HepG2 (cell line): Measurements from ENCODE around the gene ITIH1. TPM values are rescaled to one million over a fixed set of nuclear protein-coding genes. Genes with fewer than 3 reads are reported as not detected.

ENCODE experiments used
- HINFP ChIP-seq: sonication (generic); formaldehyde crosslinking; IDR thresholded peaks from 2 replicates; pipeline ENCODE4 v1.4.0; 2020; ENCODE audit warnings: low read depth, mild to moderate bottlenecking, missing genetic modification reagents
- HNF1A ChIP-seq, 2 experiments: sonication (generic) in 1 of 2; formaldehyde crosslinking in 1 of 2; IDR thresholded peaks; 2 replicates each; pipeline versions ENCODE4 v1.4.0 to v1.6.1; 2016 to 2020; ENCODE audit warnings: borderline replicate concordance in 1 of 2, low read depth in 1 of 2, mild to moderate bottlenecking in 1 of 2, missing genetic modification reagents in 1 of 2
- KAT8 ChIP-seq: IDR thresholded peaks from 2 replicates; pipeline ENCODE4 v1.6.1; 2016; ENCODE audit warnings: missing genetic modification reagents, missing compliant biosample characterization
- MBD4 ChIP-seq: IDR thresholded peaks from 2 replicates; pipeline ENCODE4 v1.6.1; 2012; ENCODE audit warnings: low read length, inconsistent platforms, borderline replicate concordance
- PPARG ChIP-seq: conservative IDR thresholded peaks from 2 replicates; pipeline ENCODE4 v1.6.1; 2016; ENCODE audit warnings: missing biosample characterization, missing genetic modification reagents
- SNAPC4 ChIP-seq: sonication (generic); formaldehyde crosslinking; IDR thresholded peaks from 2 replicates; pipeline ENCODE4 v1.4.0; 2020; ENCODE audit warnings: mild to moderate bottlenecking, missing genetic modification reagents
- TBX2 ChIP-seq: sonication (generic); formaldehyde crosslinking; IDR thresholded peaks from 2 replicates; pipeline ENCODE4 v1.5.0; 2020; ENCODE audit warnings: missing genetic modification reagents, mild to moderate bottlenecking, borderline replicate concordance
- TERF1 ChIP-seq: sonication (generic); formaldehyde crosslinking; IDR thresholded peaks from 2 replicates; pipeline ENCODE4 v1.8.0; 2022; ENCODE audit warnings: mild to moderate bottlenecking, missing genetic modification reagents, moderate library complexity
- ZNF430 ChIP-seq: sonication (generic); formaldehyde crosslinking; IDR thresholded peaks from 2 replicates; pipeline ENCODE4 v1.9.0; 2021; ENCODE audit warnings: mild to moderate bottlenecking, missing genetic modification reagents
- ZNF468 ChIP-seq: sonication (generic); formaldehyde crosslinking; IDR thresholded peaks from 2 replicates; pipeline ENCODE4 v1.8.0; 2022; ENCODE audit warnings: mild to moderate bottlenecking, moderate library complexity, missing genetic modification reagents
- ZNF556 ChIP-seq: sonication (generic); formaldehyde crosslinking; IDR thresholded peaks from 2 replicates; pipeline ENCODE4 v1.4.0; 2020; ENCODE audit warnings: mild to moderate bottlenecking, missing genetic modification reagents, borderline replicate concordance
- ZNF704 ChIP-seq: sonication (generic); formaldehyde crosslinking; IDR thresholded peaks from 2 replicates; pipeline ENCODE4 v1.8.1; 2023; ENCODE audit warnings: mild to moderate bottlenecking, inconsistent platforms, moderate library complexity, missing genetic modification reagents, borderline replicate concordance
- polyA plus RNA-seq, 8 experiments: library from polyadenylated mRNA; depleted of rRNA in 3 of 8; stranded (reverse) in 7 of 8; unstranded in 1 of 8; fragments of >200 nt; fragmentation: Illumina TruSeq in 4 of 8; extraction: Trizol in 4 of 8; gene quantifications; 2 replicates each; pipeline versions ENCODE4 v1.2.1 to v1.2.3, GENCODE V29; 2011 to 2016; ENCODE audit warnings: low read depth in 4 of 8, missing spikeins in 1 of 8, mixed read lengths in 1 of 8; ENCODE audit not compliant: insufficient read depth in 1 of 8
- total RNA-seq, 5 experiments: library from RNA; depleted of rRNA; stranded (reverse); fragments of >200 nt; fragmentation: Illumina TruSeq; extraction: Trizol; gene quantifications; 2 replicates each; pipeline ENCODE4 v1.2.3, GENCODE V29; 2016; ENCODE audit warnings: low read depth in 1 of 5

ITIH1 gene
- total and polyA plus RNA-seq, 2 of the 13 experiments (the other 11 are each of a cell fraction or from before 2014, with no cell fraction given): 12.3 to 19.6 TPM

GRCh38 chr3:52786330-52787215, 9.2 kb downstream of the ITIH1 start (continued):
- peak; percentile 93 for TF ChIP-seq HNF1A (IDR thresholded peaks at IDR 0.05; ENCODE audit: low read depth)
- peak; percentile 93 for TF ChIP-seq HNF1A (CRISPR knock-in tag; IDR thresholded peaks at IDR 0.05; ENCODE audit: borderline replicate concordance)
- TF ChIP-seq ZNF704 (CRISPR knock-in tag): no peak
- TF ChIP-seq ZNF468: no peak
- peak; percentile 72 for TF ChIP-seq PPARG (CRISPR knock-in tag)
- TF ChIP-seq TERF1 (CRISPR knock-in tag): no peak
- no peak for TF ChIP-seq MBD4
- peak; percentile 78; the same call in 1 of the 2 replicates for TF ChIP-seq TBX2
- TF ChIP-seq KAT8 (CRISPR knock-in tag): no peak; the same call in 1 of the 2 replicates
- TF ChIP-seq ZNF430 (CRISPR knock-in tag): peak; percentile 56; the same call in 1 of the 2 replicates
- 0 out of 2 replicates have a peak, but pooled peaks have one; percentile 36 for TF ChIP-seq ZNF556
- TF ChIP-seq HINFP: peak; percentile 69; the same call in 1 of the 2 replicates
- no peak for TF ChIP-seq SNAPC4 (CRISPR knock-in tag)
